OCI-LY1 (cell line): ENCODE results near the gene NCKAP5L.
"Not testable (repeated sequence)": the region's sequence is repeated elsewhere in the genome, so short reads cannot be mapped to it uniquely, and the experiment has no call there.

Source experiments
- EZH2 ChIP-seq: fragments of 200-600 bp; sonication (generic), shearing (Covaris generic); IDR thresholded peaks from 2 replicates; pipeline ENCODE4 v1.8.0; 2017; ENCODE audit warnings: borderline replicate concordance, mixed run types, mild to moderate bottlenecking, antibody characterized with exemption, low read length, moderate library complexity, mixed read lengths
- TF ChIP-seq, protein P1 (sequence below): fragments of 200-600 bp; sonication (generic), shearing (Covaris generic); IDR thresholded peaks from 2 replicates; pipeline ENCODE4 v1.5.1; 2017; ENCODE audit warnings: mild to moderate bottlenecking, antibody characterized with exemption, low read length, moderate library complexity, mixed read lengths

DNA sequence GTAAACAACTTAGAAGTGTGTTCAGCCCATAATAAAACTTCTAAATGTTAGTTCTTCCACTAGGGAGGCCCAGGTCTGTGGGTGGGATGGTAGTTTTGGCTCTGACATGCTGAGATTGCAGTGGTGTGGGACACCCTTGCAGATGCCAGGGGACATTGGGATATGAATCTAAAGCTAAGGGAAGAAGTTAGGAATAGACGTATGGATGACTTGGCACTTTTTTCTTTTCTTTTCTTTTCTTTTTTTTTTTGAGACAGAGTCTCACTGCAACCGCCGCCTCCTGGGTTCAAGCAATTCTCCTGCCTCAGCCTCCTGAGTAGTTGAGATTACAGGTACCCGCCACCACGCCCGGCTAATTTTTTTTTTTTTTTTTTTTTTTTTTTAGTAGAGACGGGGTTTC is 55.1 kb downstream of the NCKAP5L start:
- TF ChIP-seq, protein P1, sequence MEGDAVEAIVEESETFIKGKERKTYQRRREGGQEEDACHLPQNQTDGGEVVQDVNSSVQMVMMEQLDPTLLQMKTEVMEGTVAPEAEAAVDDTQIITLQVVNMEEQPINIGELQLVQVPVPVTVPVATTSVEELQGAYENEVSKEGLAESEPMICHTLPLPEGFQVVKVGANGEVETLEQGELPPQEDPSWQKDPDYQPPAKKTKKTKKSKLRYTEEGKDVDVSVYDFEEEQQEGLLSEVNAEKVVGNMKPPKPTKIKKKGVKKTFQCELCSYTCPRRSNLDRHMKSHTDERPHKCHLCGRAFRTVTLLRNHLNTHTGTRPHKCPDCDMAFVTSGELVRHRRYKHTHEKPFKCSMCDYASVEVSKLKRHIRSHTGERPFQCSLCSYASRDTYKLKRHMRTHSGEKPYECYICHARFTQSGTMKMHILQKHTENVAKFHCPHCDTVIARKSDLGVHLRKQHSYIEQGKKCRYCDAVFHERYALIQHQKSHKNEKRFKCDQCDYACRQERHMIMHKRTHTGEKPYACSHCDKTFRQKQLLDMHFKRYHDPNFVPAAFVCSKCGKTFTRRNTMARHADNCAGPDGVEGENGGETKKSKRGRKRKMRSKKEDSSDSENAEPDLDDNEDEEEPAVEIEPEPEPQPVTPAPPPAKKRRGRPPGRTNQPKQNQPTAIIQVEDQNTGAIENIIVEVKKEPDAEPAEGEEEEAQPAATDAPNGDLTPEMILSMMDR, result not testable (repeated sequence)
- not testable (repeated sequence) for TF ChIP-seq EZH2
